Endothelial cell of umbilical vein (primary cell): ENCODE measurements around the gene ZCCHC9. TPM values are rescaled to one million over a fixed set of nuclear protein-coding genes. Genes with fewer than 3 reads are reported as not detected.

Source experiments
- BruUV-seq: library from RNA; stranded (reverse); fragments of 400-500 nt; replicated peaks from 2 replicates; lab custom pipeline; 2021; lab: Mats Ljungman, UMichigan
- CTCF ChIA-PET: fragments of 300-600, 350-600 bp; sonication (Branson Sonifier 250); formaldehyde crosslinking; loops from one replicate; lab custom pipeline; 2021; ENCODE audit warnings: antibody characterized with exemption, inconsistent platforms; lab: Charles Lee
- POLR2A ChIA-PET: fragments of 300-600, 350-600 bp; sonication (Branson Sonifier 250); formaldehyde crosslinking; loops from one replicate; lab custom pipeline; 2021; ENCODE audit warnings: antibody characterized with exemption, inconsistent platforms; lab: Charles Lee
- DNase-seq: peaks from one replicate; pipeline ENCODE4 v3.0.0-alpha.2; 2011; ENCODE audit warnings: low read depth, low spot score
- FAIRE-seq: peaks from 2 replicates; lab custom pipeline; 2011; peaks lifted over from hg19 to GRCh38; lab: Jason Lieb, UNC
- H2AFZ ChIP-seq: 2 replicates; pipeline ENCODE4 v1.6.0; 2012; ENCODE audit warnings: low read depth, low read length, control low read depth, inconsistent platforms
- H3K27ac ChIP-seq: 2 replicates; pipeline ENCODE4 v1.5.1; 2011; ENCODE audit warnings: low read depth, mild to moderate bottlenecking, control low read depth, low read length, moderate library complexity; ENCODE audit not compliant: insufficient read depth
- H3K27me3 ChIP-seq, 2 experiments: 2 replicates each; pipeline versions ENCODE4 v1.6.0 to v1.6.1; 2011; ENCODE audit warnings: low read length in 2 of 2, mixed read lengths in 1 of 2; ENCODE audit not compliant: control insufficient read depth in 2 of 2, insufficient read depth in 2 of 2
- H3K36me3 ChIP-seq, 2 experiments: 2 replicates in 1 of 2; 3 replicates in 1 of 2; pipeline ENCODE4 v1.5.1; 2011; ENCODE audit warnings: low read length in 2 of 2, mild to moderate bottlenecking in 1 of 2, moderate library complexity in 1 of 2; ENCODE audit not compliant: control insufficient read depth in 2 of 2, insufficient read depth in 2 of 2; ENCODE audit errors: extremely low read depth in 1 of 2
- H3K4me1 ChIP-seq: 3 replicates; pipeline ENCODE4 v1.5.1; 2011; ENCODE audit warnings: mild to moderate bottlenecking, low read length; ENCODE audit not compliant: control insufficient read depth, insufficient read depth; ENCODE audit errors: extremely low read depth
- H3K4me2 ChIP-seq: 2 replicates; pipeline ENCODE4 v1.6.1; 2011; ENCODE audit warnings: low read length, control low read depth, mixed read lengths; ENCODE audit not compliant: insufficient read depth
- H3K4me3 ChIP-seq, 3 experiments: fragments of 200-600 bp in 1 of 3; sonication (generic), shearing (Covaris generic) in 1 of 3; replicated peaks in 1 of 3; 2 replicates each; pipeline ENCODE4 v1.5.1; 2011 to 2016; ENCODE audit warnings: control low read depth in 3 of 3, low read length in 3 of 3, mild to moderate bottlenecking in 2 of 3, inconsistent platforms in 1 of 3, low read depth in 1 of 3, moderate library complexity in 1 of 3; ENCODE audit not compliant: insufficient read depth in 1 of 3
- H3K79me2 ChIP-seq: 2 replicates; pipeline ENCODE4 v1.6.0; 2012; ENCODE audit warnings: low read length, inconsistent platforms; ENCODE audit not compliant: control insufficient read depth, insufficient read depth
- H3K9ac ChIP-seq: replicated peaks from 2 replicates; pipeline ENCODE3; 2011; ENCODE audit warnings: low read length, control low read depth; ENCODE audit not compliant: insufficient read depth; ENCODE audit errors: extremely low read depth
- H3K9me1 ChIP-seq: replicated peaks from 3 replicates; pipeline ENCODE4 v1.6.0; 2011; ENCODE audit warnings: mild to moderate bottlenecking, low read length; ENCODE audit not compliant: control insufficient read depth, insufficient read depth; ENCODE audit errors: extremely low read depth
- H3K9me3 ChIP-seq: replicated peaks from 2 replicates; pipeline ENCODE4 v1.5.1; 2012; ENCODE audit warnings: low read length, inconsistent platforms; ENCODE audit not compliant: control insufficient read depth, insufficient read depth
- H4K20me1 ChIP-seq: replicated peaks from 2 replicates; pipeline ENCODE3; 2011; ENCODE audit warnings: mild to moderate bottlenecking, low read length; ENCODE audit not compliant: control insufficient read depth, insufficient read depth; ENCODE audit errors: extremely low read depth
- EZH2 ChIP-seq: IDR thresholded peaks from 2 replicates; pipeline ENCODE4 v1.6.1; 2012; ENCODE audit warnings: borderline replicate concordance, low read depth, mild to moderate bottlenecking, moderate library complexity, low read length, inconsistent platforms; ENCODE audit not compliant: severe bottlenecking
- FOS ChIP-seq: IDR thresholded peaks from 2 replicates; pipeline ENCODE4 v1.6.1; 2011; ENCODE audit warnings: mild to moderate bottlenecking, low read length, moderate library complexity, borderline replicate concordance; ENCODE audit not compliant: insufficient read depth
- GATA2 ChIP-seq: IDR thresholded peaks from 2 replicates; pipeline ENCODE4 v1.7.0; 2011; ENCODE audit warnings: low read depth, mild to moderate bottlenecking, moderate library complexity, mixed read lengths, low read length; ENCODE audit not compliant: insufficient read length, insufficient read depth
- JUN ChIP-seq: IDR thresholded peaks from 2 replicates; pipeline ENCODE4 v1.6.1; 2011; ENCODE audit warnings: borderline replicate concordance, low read depth; ENCODE audit not compliant: insufficient read length, insufficient read depth
- MAX ChIP-seq: IDR thresholded peaks from 2 replicates; pipeline ENCODE4 v1.6.1; 2011; ENCODE audit not compliant: insufficient read depth, insufficient read length
- MYC ChIP-seq: IDR thresholded peaks from one replicate; pipeline ENCODE4 v1.6.1; 2011; ENCODE audit warnings: mild to moderate bottlenecking, low read depth, low read length
- POLR2A ChIP-seq: IDR thresholded peaks from 2 replicates; pipeline ENCODE4 v1.6.1; 2012; ENCODE audit warnings: low read depth, mild to moderate bottlenecking, control low read depth, low read length
- POLR2AphosphoS5 ChIP-seq: IDR thresholded peaks from 2 replicates; pipeline ENCODE4 v1.6.1; 2012; ENCODE audit warnings: low read depth, mild to moderate bottlenecking, control low read depth, low read length, moderate library complexity; ENCODE audit not compliant: insufficient read depth
- dilution Hi-C: fragments of 300-500 bp; cut with MboI; formaldehyde crosslinking; loops from one replicate; pipeline ENCODE4 v1.15.0; 2019; ENCODE audit warnings: low sequenced_read_pairs; ENCODE audit not compliant: extremely low pct_ligation_motif_present
- intact Hi-C: fragments of 100-400 bp; cut with micrococcal nuclease; formaldehyde crosslinking; loops from one replicate; pipeline ENCODE4 v1.10.0; 2022
- polyA plus RNA-seq, 4 experiments: library from polyadenylated mRNA; depleted of rRNA in 3 of 4; stranded (reverse) in 3 of 4; unstranded in 1 of 4; fragments of >200 nt; gene quantifications; 2 replicates each; pipeline versions ENCODE4 v1.2.1 to v1.2.3, GENCODE V29; 2011 to 2012; ENCODE audit warnings: missing spikeins in 1 of 4
- total RNA-seq: library from RNA; stranded (reverse); gene quantifications from 2 replicates; pipeline ENCODE4 v1.2.3, GENCODE V29; 2021
- TF ChIP-seq, protein P1 (sequence below), 2 donors: IDR thresholded peaks; 1 replicate in 1 of 2; 2 replicates in 1 of 2; pipeline ENCODE4 v1.5.1; 2011; ENCODE audit warnings: low read length in 2 of 2, mild to moderate bottlenecking in 2 of 2, moderate library complexity in 2 of 2, control low read depth in 1 of 2, inconsistent platforms in 1 of 2, low read depth in 1 of 2; ENCODE audit not compliant: insufficient read depth in 1 of 2; ENCODE audit errors: extremely low read depth in 1 of 2

The ZCCHC9 gene
- total and polyA plus RNA-seq, 2 donors (not counting 3 experiments of a cell fraction or from before 2014, with no cell fraction given) = 6.8 to 23.9 TPM

GRCh38 chr5:81326554-81326953, 25.2 kb downstream of the ZCCHC9 start:
- CTCF ChIA-PET = interaction anchor here (0.7 kb wide), 1 partner anchor 40 kb away, joined by 3 read pairs; no protein-coding TSS in a partner anchor

DNA sequence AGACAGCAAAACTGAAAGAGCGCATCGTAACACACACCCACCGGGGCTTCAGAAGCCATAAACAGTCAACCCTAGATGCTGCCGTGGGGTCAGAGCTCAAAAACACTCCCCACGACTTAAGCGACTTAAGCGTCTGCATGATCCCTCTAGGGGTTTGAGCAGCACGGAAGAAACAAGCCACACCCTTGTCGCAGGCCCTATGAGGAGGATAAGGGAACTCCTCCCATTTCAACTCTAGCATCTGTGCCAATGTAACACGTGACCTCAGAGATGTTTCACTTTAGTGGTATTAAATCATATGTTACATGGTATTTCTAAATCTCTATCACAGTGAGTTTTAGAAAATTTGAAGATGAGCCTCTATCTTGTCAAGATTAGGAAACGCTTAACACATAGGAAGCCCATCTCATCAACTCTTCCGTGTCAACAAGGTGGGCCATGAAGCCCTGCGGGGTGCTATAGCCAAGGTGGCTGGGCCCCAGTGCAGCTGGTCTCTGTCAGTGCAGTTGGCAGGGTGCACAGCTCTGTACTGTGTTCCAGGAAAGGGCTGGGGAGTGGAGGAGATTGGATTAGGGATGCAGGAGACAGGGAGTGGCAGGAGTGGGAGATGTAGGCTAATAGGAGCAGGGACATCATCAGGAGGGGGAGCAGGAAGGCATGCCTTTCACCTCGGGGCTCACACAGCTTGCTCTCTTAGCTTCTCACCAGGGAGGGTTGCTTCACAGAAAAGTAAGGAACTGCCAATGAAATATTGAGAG, 33.1 kb downstream of the ZCCHC9 start:
- Histone ChIP-seq H3K9me3 (no peaks in the 10 kb centered on the region), H3K9me1 (no peaks in the 10 kb centered on the region), H3K27me3 (no peaks in the 10 kb centered on the region), H3K79me2 (no peaks in the 10 kb centered on the region), H4K20me1 (no peaks in the 10 kb centered on the region), H3K9ac (no peak overlapping the region), H2AFZ (no peak overlapping the region), H3K36me3 (no peaks in the 10 kb centered on the region), H3K27ac (no peak overlapping the region), H3K4me1 (no peaks in the 10 kb centered on the region), H3K4me3 (no peak overlapping the region), H3K4me2 (no peak overlapping the region)
- DNase-seq (no peak), FAIRE-seq (no peak)
- TF ChIP-seq MYC = no peak
- TF ChIP-seq GATA2 = no peak
- TF ChIP-seq EZH2 = no peak
- TF ChIP-seq, protein P1, sequence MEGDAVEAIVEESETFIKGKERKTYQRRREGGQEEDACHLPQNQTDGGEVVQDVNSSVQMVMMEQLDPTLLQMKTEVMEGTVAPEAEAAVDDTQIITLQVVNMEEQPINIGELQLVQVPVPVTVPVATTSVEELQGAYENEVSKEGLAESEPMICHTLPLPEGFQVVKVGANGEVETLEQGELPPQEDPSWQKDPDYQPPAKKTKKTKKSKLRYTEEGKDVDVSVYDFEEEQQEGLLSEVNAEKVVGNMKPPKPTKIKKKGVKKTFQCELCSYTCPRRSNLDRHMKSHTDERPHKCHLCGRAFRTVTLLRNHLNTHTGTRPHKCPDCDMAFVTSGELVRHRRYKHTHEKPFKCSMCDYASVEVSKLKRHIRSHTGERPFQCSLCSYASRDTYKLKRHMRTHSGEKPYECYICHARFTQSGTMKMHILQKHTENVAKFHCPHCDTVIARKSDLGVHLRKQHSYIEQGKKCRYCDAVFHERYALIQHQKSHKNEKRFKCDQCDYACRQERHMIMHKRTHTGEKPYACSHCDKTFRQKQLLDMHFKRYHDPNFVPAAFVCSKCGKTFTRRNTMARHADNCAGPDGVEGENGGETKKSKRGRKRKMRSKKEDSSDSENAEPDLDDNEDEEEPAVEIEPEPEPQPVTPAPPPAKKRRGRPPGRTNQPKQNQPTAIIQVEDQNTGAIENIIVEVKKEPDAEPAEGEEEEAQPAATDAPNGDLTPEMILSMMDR (IDR thresholded peaks at IDR 0.05; ENCODE audit: extremely low read depth in 1 of 2, insufficient read depth in 1 of 2, low read depth in 1 of 2, low read length in 2 of 2) = no peak
- TF ChIP-seq POLR2A = no peak
- no peak for TF ChIP-seq FOS
- TF ChIP-seq POLR2AphosphoS5 = no peak
- TF ChIP-seq JUN = no peak
- TF ChIP-seq MAX = no peak
- BruUV-seq = no TSS peak
- CTCF ChIA-PET = no interaction called here
- intact Hi-C loops = no loop called here
- POLR2A ChIA-PET = no interaction called here
- dilution Hi-C loops = no loop called here

More at GRCh38 chr5:81326554-81326953, 25.2 kb downstream of the ZCCHC9 start:
- Histone ChIP-seq H3K9me3 (no peaks in the 10 kb centered on the region), H3K4me1 (no peaks in the 10 kb centered on the region), H3K4me2 (no peak overlapping the region), H3K9me1 (no peaks in the 10 kb centered on the region), H3K79me2 (no peaks in the 10 kb centered on the region), H3K27me3 (no peaks in the 10 kb centered on the region), H2AFZ (no peak overlapping the region), H3K27ac (no peak overlapping the region), H3K36me3 (no peaks in the 10 kb centered on the region), H3K4me3 (no peak overlapping the region), H3K9ac (no peak overlapping the region), H4K20me1 (no peaks in the 10 kb centered on the region)
- intact Hi-C loops (no loop called here), dilution Hi-C loops (no loop called here)
- DNase-seq (no peak), FAIRE-seq (no peak)
- no peak for TF ChIP-seq POLR2A
- BruUV-seq = no TSS peak
- POLR2A ChIA-PET = interaction anchor here (0.8 kb wide), 1 partner anchor 25 kb away, joined by 3 read pairs; the partner anchor contains the start of gene ZCCHC9
